Myocyte (in vitro differentiated cells): ENCODE results near the gene ZBTB25. TPM values are rescaled to one million over a fixed set of nuclear protein-coding genes. Genes with fewer than 3 reads are reported as not detected.
"Not testable (repeated sequence)": the region's sequence is repeated elsewhere in the genome, so short reads cannot be mapped to it uniquely, and the experiment has no call there.

Source experiments
- DNase-seq: peaks from one replicate; pipeline ENCODE4 v3.0.0-alpha.2; 2012; ENCODE audit warnings: low read depth
- total RNA-seq: library from RNA; depleted of rRNA; stranded (reverse); fragments of >200 nt; gene quantifications from 2 replicates; pipeline ENCODE4 v1.2.3, GENCODE V29; 2014

ZBTB25 gene
- total RNA-seq, 1 donor from 2014 or later, result 5.5 TPM

- DNase-seq, result not testable (repeated sequence)
These were observed 14.0 kb upstream of the ZBTB25 start for GRCh38 chr14:64517667-64518066.

- no peak for DNase-seq
These were observed 13.3 kb upstream of the ZBTB25 start for GRCh38 chr14:64516969-64517368.

- no peak for DNase-seq
These were observed 11.4 kb upstream of the ZBTB25 start for GRCh38 chr14:64515053-64515452.

GRCh38 chr14:64513271-64513670 lies 9.6 kb upstream of the ZBTB25 start:
- DNase-seq, result no peak

- peak; percentile 73 for DNase-seq
These were observed 7.4 kb upstream of the ZBTB25 start for GRCh38 chr14:64510825-64511671.

- DNase-seq, result no peak
These were observed 5.4 kb upstream of the ZBTB25 start for GRCh38 chr14:64509036-64509435.

- no peak for DNase-seq
These were observed 4.7 kb upstream of the ZBTB25 start for GRCh38 chr14:64508215-64508776.

GRCh38 chr14:64507376-64508156 lies 3.9 kb upstream of the ZBTB25 start:
- DNase-seq, result peak; percentile 30

- no peak for DNase-seq
These were observed 3.1 kb upstream of the ZBTB25 start for GRCh38 chr14:64506721-64507120.

- peak; percentile 91 for DNase-seq
These were observed 1.5 kb upstream of the ZBTB25 start for GRCh38 chr14:64504897-64505794.

GRCh38 chr14:64504310-64504896 lies 765 bp upstream of the ZBTB25 start, which contains the start of gene ZBTB1:
Gene ZBTB1, plus strand, starts transcription at chr14:64504770. Its CDS starts 16,735 bp downstream, at chr14:64521505.
- DNase-seq, result peak; percentile 82

GRCh38 chr14:64502887-64503433 lies 678 bp downstream of the ZBTB25 start:
- DNase-seq, result no peak

- no peak for DNase-seq
These were observed 1.2 kb downstream of the ZBTB25 start for GRCh38 chr14:64502456-64502855.

GRCh38 chr14:64501411-64502171 lies 2.0 kb downstream of the ZBTB25 start:
- DNase-seq, result peak; percentile 69

GRCh38 chr14:64500088-64500487 lies 3.5 kb downstream of the ZBTB25 start:
- DNase-seq, result no peak

- DNase-seq, result no peak
These were observed 6.9 kb downstream of the ZBTB25 start for GRCh38 chr14:64496764-64497163.

- DNase-seq, result no peak
These were observed 8.4 kb downstream of the ZBTB25 start for GRCh38 chr14:64495252-64495651.

GRCh38 chr14:64493455-64493854 lies 10.2 kb downstream of the ZBTB25 start:
- DNase-seq, result no peak

- DNase-seq, result no peak
These were observed 12.0 kb downstream of the ZBTB25 start for GRCh38 chr14:64491637-64492036.
